Glomerular endothelial cell (primary cell): ENCODE results near the gene MBD3L2B. TPM values are rescaled to one million over a fixed set of nuclear protein-coding genes. Genes with fewer than 3 reads are reported as not detected.
"Not testable (repeated sequence)": the region's sequence is repeated elsewhere in the genome, so short reads cannot be mapped to it uniquely, and the experiment has no call there.

Source experiments
- DNase-seq: peaks from one replicate; pipeline ENCODE4 v3.0.0-alpha.2; 2011; ENCODE audit warnings: low read depth, low spot score; ENCODE audit errors: extremely low read depth
- total RNA-seq: library from RNA; depleted of rRNA; stranded (reverse); fragments of >200 nt; gene quantifications from 2 replicates; pipeline ENCODE4 v1.2.3, GENCODE V29; 2015

MBD3L2B gene
- total RNA-seq, result not detected in 2 replicates

DNA sequence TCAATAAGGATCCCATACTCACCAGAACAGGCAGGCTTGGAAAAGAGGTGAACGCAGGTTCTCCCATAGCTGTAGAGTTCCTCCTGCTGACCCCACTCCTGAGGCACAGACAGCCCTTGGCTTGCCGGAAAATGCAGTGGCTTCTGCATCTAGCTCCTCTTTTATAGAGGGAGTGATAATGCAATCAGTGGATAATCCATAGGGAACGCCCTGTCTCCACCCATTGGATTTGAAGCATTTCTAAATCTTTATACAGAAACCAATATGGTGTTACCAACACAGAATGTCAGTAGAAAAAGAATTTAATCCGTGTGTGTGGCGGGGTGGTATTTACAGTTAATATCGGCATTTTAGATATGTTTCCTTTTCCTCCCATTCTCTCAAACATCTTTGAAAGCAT, at the start of gene MBD3L2B:
Gene MBD3L2B, minus strand, starts transcription at position 101 of the 400 bp plus-strand sequence. Its CDS starts 34 bp downstream, at position 67.
- DNase-seq, result not testable (repeated sequence)

DNA sequence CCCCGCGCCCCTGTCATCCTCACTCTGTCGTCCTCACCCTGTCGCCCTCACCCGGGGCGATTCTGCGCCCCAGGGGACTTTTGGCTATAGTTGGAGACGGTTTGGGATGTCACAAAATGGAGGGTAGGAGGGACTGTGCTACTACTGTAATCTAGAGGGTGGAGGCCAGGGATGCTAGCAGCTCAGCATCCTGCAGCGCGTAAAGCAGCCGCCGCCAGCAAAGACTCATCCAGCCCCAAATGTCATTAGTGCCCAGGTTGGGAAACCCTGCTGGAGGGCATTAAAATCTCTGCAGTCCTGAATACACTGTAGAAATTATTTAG, 48.6 kb upstream of the MBD3L2B start:
- DNase-seq, result no peak

- DNase-seq, result peak; percentile 61
Observed at GRCh38 chr19:7069042-7069903, 48.0 kb upstream of the MBD3L2B start, which contains the start of gene ZNF557. Gene ZNF557 (plus strand): TSS chr19:7069703. CDS start chr19:7075075, 5,372 bp downstream.

DNA sequence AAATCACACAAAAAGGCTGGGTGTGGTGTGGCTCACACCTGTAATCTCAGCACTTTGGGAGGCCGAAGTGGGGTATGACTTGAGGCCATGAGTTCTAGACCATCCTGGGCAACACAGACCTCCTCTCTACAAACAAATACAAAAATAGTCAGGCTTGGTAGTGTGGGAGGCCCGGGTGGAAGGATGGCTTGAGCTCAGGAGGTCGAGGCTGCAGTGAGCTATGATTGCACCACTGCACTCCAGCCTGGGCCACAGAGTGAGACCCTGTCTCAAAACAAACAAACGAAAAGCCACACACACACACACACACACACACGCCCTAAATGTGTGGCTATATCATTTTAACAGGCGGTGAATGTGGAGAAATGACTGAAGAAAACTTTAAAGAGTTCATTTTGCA, 47.4 kb upstream of the MBD3L2B start:
- DNase-seq, result no peak

DNA sequence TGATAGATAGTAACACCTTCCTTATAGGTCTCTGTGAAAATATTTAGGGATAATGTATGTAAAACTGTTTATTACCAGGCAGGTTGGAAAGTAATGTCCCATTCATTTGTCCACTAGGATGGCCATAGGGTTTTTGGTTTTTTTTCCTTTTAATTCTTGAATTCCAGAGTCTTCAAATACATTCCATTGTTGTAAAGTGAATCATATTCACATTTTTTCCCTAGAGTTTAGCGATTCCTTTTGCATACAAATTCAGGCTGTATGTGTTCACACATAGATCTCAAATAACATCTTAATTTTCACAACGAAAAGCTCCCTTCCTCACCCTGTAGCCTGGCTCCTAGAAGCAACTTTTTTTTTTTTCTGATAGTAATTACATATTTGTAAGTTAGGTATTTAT, 46.5 kb upstream of the MBD3L2B start:
- DNase-seq, result no peak

- DNase-seq, result not testable (repeated sequence)
Observed at GRCh38 chr19:7067122-7067521, 45.9 kb upstream of the MBD3L2B start.

DNA sequence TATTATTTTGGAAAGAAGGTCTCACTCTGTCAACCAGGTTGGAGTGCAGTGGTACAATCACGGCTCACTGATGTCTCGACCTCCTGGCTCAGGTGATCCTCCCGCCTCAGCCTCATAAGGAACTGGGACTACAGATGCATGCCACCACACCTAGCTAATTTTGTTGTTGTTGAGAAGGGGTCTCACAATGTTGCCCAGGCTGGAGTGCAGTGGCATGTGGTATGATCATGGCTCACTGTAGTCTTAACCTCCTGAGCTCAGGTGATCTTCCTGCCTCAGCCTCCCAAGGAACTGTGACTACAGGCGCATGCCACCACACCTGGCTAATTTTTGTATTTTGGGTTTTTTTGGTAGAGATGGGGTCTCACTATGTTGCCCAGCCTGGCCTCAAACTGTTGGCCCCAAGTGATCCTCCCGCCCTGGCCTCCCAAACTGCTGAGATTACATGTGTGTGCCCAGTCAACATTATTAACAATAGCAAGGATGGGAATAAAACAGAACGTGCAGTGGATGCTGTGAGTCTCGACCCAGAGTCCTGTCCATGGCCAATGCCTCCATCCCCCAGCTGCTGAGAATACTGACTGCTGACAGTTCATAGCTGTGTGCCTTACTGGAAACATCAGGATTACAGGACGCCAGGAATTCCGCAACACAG, 42.7 kb upstream of the MBD3L2B start:
- DNase-seq, result no peak

DNA sequence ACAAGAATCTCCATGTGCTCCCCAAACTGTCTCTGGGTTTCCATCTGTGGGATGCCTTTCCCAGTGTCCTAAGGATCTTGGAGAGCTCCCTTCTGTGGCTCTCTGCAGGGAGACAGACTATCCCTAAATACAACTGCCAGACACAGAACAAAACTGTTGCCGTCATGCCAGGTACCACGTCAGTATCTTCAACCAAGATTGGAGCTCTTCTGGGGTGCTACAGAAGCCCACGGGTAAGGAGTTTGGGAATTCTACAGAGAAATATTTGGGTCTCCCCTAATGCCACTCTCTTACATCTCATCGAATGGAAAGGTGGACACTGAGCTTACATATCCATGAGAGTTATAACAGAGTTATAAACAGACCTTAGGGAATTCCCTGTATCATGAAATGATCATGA, 42.1 kb upstream of the MBD3L2B start:
- no peak for DNase-seq

- not testable (repeated sequence) for DNase-seq
Observed at GRCh38 chr19:7059977-7060376, 38.7 kb upstream of the MBD3L2B start.

- not testable (repeated sequence) for DNase-seq
Observed at GRCh38 chr19:7058576-7058975, 37.3 kb upstream of the MBD3L2B start, which contains the start of gene MBD3L3. Gene MBD3L3 (minus strand): TSS chr19:7058676. CDS start chr19:7058605, 71 bp downstream.

- not testable (repeated sequence) for DNase-seq
Observed at GRCh38 chr19:7056371-7056770, 35.1 kb upstream of the MBD3L2B start.

- not testable (repeated sequence) for DNase-seq
Observed at GRCh38 chr19:7055679-7056078, 34.4 kb upstream of the MBD3L2B start.

GRCh38 chr19:7054635-7055368, 33.6 kb upstream of the MBD3L2B start:
- DNase-seq, result not testable (repeated sequence)

DNA sequence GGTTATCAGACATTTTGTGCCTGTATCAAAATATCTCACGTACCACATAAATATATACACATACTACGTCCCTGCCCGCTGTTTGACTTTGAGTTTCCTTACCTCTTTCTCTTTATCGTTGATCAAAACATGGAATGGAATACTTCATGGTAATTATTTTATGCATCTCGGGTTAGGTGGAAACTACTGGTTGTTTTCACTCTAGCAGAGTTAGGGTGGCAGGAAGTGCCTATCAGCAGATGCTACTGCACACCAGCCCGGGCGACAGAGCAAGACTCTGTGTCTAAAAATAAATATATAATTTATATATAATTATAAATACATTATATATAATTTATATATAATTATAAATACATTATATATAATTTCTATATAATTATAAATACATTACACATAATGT, 31.7 kb upstream of the MBD3L2B start:
- DNase-seq, result not testable (repeated sequence)

DNA sequence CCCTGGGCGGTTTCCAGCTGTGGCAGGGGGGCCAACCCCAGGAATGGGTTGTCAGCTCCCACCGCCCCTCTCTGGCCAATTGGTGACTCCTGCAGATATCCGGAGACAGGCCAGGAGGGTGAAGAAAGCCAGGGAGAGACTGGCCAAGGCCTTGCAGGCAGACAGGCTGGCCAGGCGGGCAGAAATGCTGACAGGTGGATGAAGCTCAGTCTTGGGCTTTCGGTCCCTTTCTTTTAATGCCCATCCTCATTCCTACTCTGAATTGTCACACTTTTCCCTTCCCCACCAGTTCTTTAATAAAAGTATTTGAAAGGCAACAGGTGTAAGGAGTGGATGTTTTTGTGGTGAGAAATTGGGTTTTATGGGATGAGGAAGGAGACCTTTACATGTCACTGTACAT, 30.2 kb upstream of the MBD3L2B start:
- not testable (repeated sequence) for DNase-seq

GRCh38 chr19:7049021-7049420, 27.8 kb upstream of the MBD3L2B start, which contains the start of gene MBD3L2:
Gene MBD3L2 (plus strand): TSS chr19:7049321. CDS start chr19:7049374, 53 bp downstream.
- DNase-seq, result not testable (repeated sequence)

DNA sequence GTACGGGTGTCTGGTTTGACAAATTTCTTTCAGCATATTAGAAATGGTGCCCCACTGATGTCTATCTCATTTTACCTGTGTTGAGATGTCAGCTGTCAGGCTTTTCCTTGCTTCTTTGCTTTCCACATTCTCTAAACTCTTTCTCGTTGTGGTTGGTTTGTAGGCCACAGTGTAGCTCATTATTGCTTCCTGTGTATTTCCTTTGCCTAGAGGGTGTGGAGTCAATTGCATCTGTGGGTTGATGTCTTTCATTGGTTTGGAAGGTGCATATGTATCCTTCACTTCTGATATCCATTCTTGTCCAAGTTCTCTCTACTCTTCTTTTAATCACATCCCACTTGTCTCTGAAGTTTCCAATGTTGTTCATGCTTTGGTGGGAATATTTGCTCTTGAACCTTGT, 20.3 kb upstream of the MBD3L2B start:
- not testable (repeated sequence) for DNase-seq

DNA sequence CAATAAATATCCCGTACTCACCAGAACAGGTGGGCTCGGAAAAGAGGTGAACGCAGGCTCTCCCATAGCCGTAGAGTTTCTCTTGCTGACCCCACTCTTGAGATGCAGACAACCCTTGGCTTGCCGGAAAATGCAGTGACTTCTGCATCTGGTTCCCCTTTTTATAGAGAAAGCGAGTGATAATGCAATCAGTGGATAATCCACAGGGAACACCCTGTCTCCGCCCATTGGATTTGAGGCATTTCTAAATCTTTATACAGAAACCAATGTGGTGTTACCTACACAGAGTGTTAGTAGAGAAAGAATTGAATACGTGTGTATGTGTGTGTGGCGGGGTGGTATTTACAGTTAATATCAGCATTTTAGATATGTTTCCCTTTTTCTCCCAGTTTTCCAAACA, 18.8 kb upstream of the MBD3L2B start, which contains the start of gene MBD3L4:
Gene MBD3L4, minus strand, starts transcription at position 101 of the 400 bp plus-strand sequence. Its CDS starts 35 bp downstream, at position 66.
- not testable (repeated sequence) for DNase-seq

- not testable (repeated sequence) for DNase-seq
Observed at GRCh38 chr19:7030278-7030677, 9.0 kb upstream of the MBD3L2B start, which contains the start of gene MBD3L5. Gene MBD3L5 (plus strand): TSS chr19:7030578. CDS start chr19:7030612, 34 bp downstream.

- not testable (repeated sequence) for DNase-seq
Observed at GRCh38 chr19:7028790-7029189, 7.6 kb upstream of the MBD3L2B start.

GRCh38 chr19:7018828-7019227, 2.4 kb downstream of the MBD3L2B start:
- no peak for DNase-seq
